HCT116 (cell line): ENCODE measurements around the gene CFAP97D2. TPM values are rescaled to one million over a fixed set of nuclear protein-coding genes. Genes with fewer than 3 reads are reported as not detected.

Source experiments
- ATAC-seq: fragments of 200-7000 bp; cut with Tn5 transposase; 2 replicates; pipeline ENCODE4 v1.9.1; 2020; ENCODE audit warnings: mild to moderate bottlenecking, moderate library complexity
- BruUV-seq: library from RNA; stranded (reverse); fragments of 400-500 nt; replicated peaks from 2 replicates; lab custom pipeline; 2021; lab: Mats Ljungman, UMichigan
- CTCF ChIA-PET: fragments of 300-600 bp; sonication (Branson Sonifier 250); formaldehyde crosslinking; loops from one replicate; lab custom pipeline; 2021; ENCODE audit warnings: antibody characterized with exemption; lab: Charles Lee
- POLR2A ChIA-PET: fragments of 300-600, 350-600 bp; sonication (Branson Sonifier 250); formaldehyde crosslinking; loops from one replicate; lab custom pipeline; 2021; ENCODE audit warnings: antibody characterized with exemption; lab: Charles Lee
- RAD21 ChIA-PET, 2 experiments: fragments of 300-600 bp; sonication (Branson Sonifier 250); formaldehyde crosslinking; loops; one replicate each; lab custom pipeline; 2023; ENCODE audit warnings: low total read pairs in 2 of 2; ENCODE audit not compliant: uncharacterized antibody in 2 of 2, unreplicated experiment in 2 of 2, low non-redundant PET in 1 of 2; lab: Charles Lee
- DNase-seq: peaks from one replicate; pipeline ENCODE4 v3.0.0-alpha.2; 2010; ENCODE audit warnings: low read depth, low spot score
- H2AFZ ChIP-seq: fragments of 200-600 bp; shearing (Covaris generic), sonication (generic); 2 replicates; pipeline ENCODE4 v1.6.1; 2017; ENCODE audit warnings: low read depth, mixed run types, mixed read lengths, antibody characterized with exemption, low read length; ENCODE audit not compliant: poor library complexity, severe bottlenecking
- H3K27ac ChIP-seq: 2 replicates; pipeline ENCODE4 v1.5.1; 2012; ENCODE audit warnings: low read depth, low read length
- H3K27me3 ChIP-seq: fragments of 200-600 bp; sonication (generic); 2 replicates; pipeline ENCODE4 v1.6.1; 2016; ENCODE audit warnings: mixed run types, low read length, mixed read lengths; ENCODE audit not compliant: insufficient read depth
- H3K36me3 ChIP-seq, 2 experiments: fragments of 200-500 bp in 1 of 2; fragments of 200-600 bp in 1 of 2; sonication (Bioruptor generic) in 1 of 2; sonication (generic) in 1 of 2; 2 replicates each; pipeline versions ENCODE4 v1.5.1 to v1.6.1; 2014 to 2016; ENCODE audit warnings: low read length in 2 of 2, inconsistent platforms in 1 of 2, mixed read lengths in 1 of 2, mixed run types in 1 of 2; ENCODE audit not compliant: insufficient read depth in 2 of 2, control insufficient read depth in 1 of 2
- H3K4me1 ChIP-seq, 2 experiments: fragments of 200-600 bp in 1 of 2; sonication (generic) in 1 of 2; 2 replicates each; pipeline versions ENCODE4 v1.5.1 to v1.6.1; 2012 to 2017; ENCODE audit warnings: low read length in 2 of 2, inconsistent platforms in 1 of 2, mild to moderate bottlenecking in 1 of 2, mixed read lengths in 1 of 2, mixed run types in 1 of 2, moderate library complexity in 1 of 2; ENCODE audit not compliant: insufficient read depth in 2 of 2, control insufficient read depth in 1 of 2
- H3K4me2 ChIP-seq: fragments of 200-600 bp; sonication (generic); 2 replicates; pipeline ENCODE4 v1.6.1; 2017; ENCODE audit warnings: mixed run types, low read length, mixed read lengths
- H3K4me3 ChIP-seq, 2 experiments: fragments of 200-600 bp in 1 of 2; sonication (generic) in 1 of 2; replicated peaks in 1 of 2; 2 replicates each; pipeline ENCODE4 v1.5.1; 2011 to 2016; ENCODE audit warnings: low read length in 2 of 2, control low read depth in 1 of 2, low read depth in 1 of 2, mild to moderate bottlenecking in 1 of 2, mixed read lengths in 1 of 2, mixed run types in 1 of 2
- H3K79me2 ChIP-seq: fragments of 200-600 bp; sonication (generic); 2 replicates; pipeline ENCODE4 v1.6.1; 2017; ENCODE audit warnings: mild to moderate bottlenecking, mixed run types, low read length, moderate library complexity, mixed read lengths; ENCODE audit not compliant: insufficient read depth
- H3K9ac ChIP-seq: fragments of 200-600 bp; sonication (generic); 2 replicates; pipeline ENCODE4 v1.6.1; 2016; ENCODE audit warnings: low read length, mixed read lengths
- H3K9me2 ChIP-seq: fragments of 200-600 bp; sonication (generic), shearing (Covaris generic); 2 replicates; pipeline ENCODE4 v1.6.1; 2017; ENCODE audit warnings: mixed run types, mild to moderate bottlenecking, moderate library complexity; ENCODE audit not compliant: insufficient read depth
- H3K9me3 ChIP-seq, 2 experiments: fragments of 200-500 bp in 1 of 2; fragments of 200-600 bp in 1 of 2; sonication (Bioruptor generic) in 1 of 2; sonication (generic) in 1 of 2; 2 replicates each; pipeline ENCODE4 v1.6.1; 2014 to 2017; ENCODE audit warnings: low read length in 2 of 2, mixed read lengths in 2 of 2, inconsistent platforms in 1 of 2, low read depth in 1 of 2, mild to moderate bottlenecking in 1 of 2, mixed run types in 1 of 2, moderate library complexity in 1 of 2; ENCODE audit not compliant: control insufficient read depth in 1 of 2, insufficient read depth in 1 of 2
- H4K20me1 ChIP-seq: fragments of 200-600 bp; sonication (generic), shearing (Covaris generic); 2 replicates; pipeline ENCODE4 v1.6.1; 2017; ENCODE audit warnings: mixed run types, mild to moderate bottlenecking, moderate library complexity; ENCODE audit not compliant: insufficient read depth
- CBX3 ChIP-seq: IDR thresholded peaks from 2 replicates; pipeline ENCODE4 v1.6.1; 2012; ENCODE audit warnings: low read depth
- CEBPB ChIP-seq: IDR thresholded peaks from 2 replicates; pipeline ENCODE4 v1.6.1; 2012; ENCODE audit warnings: low read depth
- EGR1 ChIP-seq: IDR thresholded peaks from 2 replicates; pipeline ENCODE4 v1.6.1; 2012; ENCODE audit warnings: low read depth
- ELF1 ChIP-seq: IDR thresholded peaks from 2 replicates; pipeline ENCODE4 v1.6.1; 2012; ENCODE audit warnings: low read depth, borderline replicate concordance
- FOSL1 ChIP-seq: IDR thresholded peaks from 2 replicates; pipeline ENCODE4 v1.6.1; 2012; ENCODE audit warnings: low read depth
- SIN3A ChIP-seq: IDR thresholded peaks from 2 replicates; pipeline ENCODE4 v1.6.1; 2012; ENCODE audit warnings: low read depth
- SP1 ChIP-seq: IDR thresholded peaks from 2 replicates; pipeline ENCODE4 v1.6.1; 2012; ENCODE audit warnings: low read depth
- YY1 ChIP-seq: IDR thresholded peaks from 2 replicates; pipeline ENCODE4 v1.6.1; 2011; ENCODE audit warnings: low read length, low read depth, moderate library complexity, mild to moderate bottlenecking; ENCODE audit not compliant: insufficient replicate concordance; ENCODE audit errors: extremely low read depth
- intact Hi-C: fragments of 100-400 bp; cut with micrococcal nuclease; formaldehyde crosslinking; loops from 2 replicates; pipeline ENCODE4 v1.10.0; 2022
- total RNA-seq: library from RNA; stranded (reverse); gene quantifications from one replicate; pipeline ENCODE4 v1.2.1, GENCODE V29; 2021; ENCODE audit not compliant: unreplicated experiment
- TF ChIP-seq, protein P1 (sequence below), 3 experiments: fragments of 200-600 bp in 1 of 3; sonication (generic) in 1 of 3; IDR thresholded peaks in 2 of 3; conservative IDR thresholded peaks in 1 of 3; 2 replicates each; pipeline ENCODE4 v1.5.1; 2012 to 2017; ENCODE audit warnings: low read depth in 2 of 3, low read length in 2 of 3, antibody characterized with exemption in 1 of 3, borderline replicate concordance in 1 of 3, control low read depth in 1 of 3, mild to moderate bottlenecking in 1 of 3, mixed read lengths in 1 of 3, mixed run types in 1 of 3, moderate library complexity in 1 of 3; ENCODE audit not compliant: insufficient read depth in 1 of 3
- TF ChIP-seq, protein P2 (sequence below): IDR thresholded peaks from 2 replicates; pipeline ENCODE4 v1.6.1; 2012
- TF ChIP-seq, protein P3 (sequence below): IDR thresholded peaks from 2 replicates; pipeline ENCODE4 v1.6.1; 2012
- TF ChIP-seq, protein P4 (sequence below): IDR thresholded peaks from 2 replicates; pipeline ENCODE4 v1.6.1; 2011; ENCODE audit warnings: mild to moderate bottlenecking, low read length, moderate library complexity; ENCODE audit not compliant: insufficient replicate concordance; ENCODE audit errors: extremely low read depth

CFAP97D2 gene
- total RNA-seq, 1 experiment from 2014 or later: not detected

DNA sequence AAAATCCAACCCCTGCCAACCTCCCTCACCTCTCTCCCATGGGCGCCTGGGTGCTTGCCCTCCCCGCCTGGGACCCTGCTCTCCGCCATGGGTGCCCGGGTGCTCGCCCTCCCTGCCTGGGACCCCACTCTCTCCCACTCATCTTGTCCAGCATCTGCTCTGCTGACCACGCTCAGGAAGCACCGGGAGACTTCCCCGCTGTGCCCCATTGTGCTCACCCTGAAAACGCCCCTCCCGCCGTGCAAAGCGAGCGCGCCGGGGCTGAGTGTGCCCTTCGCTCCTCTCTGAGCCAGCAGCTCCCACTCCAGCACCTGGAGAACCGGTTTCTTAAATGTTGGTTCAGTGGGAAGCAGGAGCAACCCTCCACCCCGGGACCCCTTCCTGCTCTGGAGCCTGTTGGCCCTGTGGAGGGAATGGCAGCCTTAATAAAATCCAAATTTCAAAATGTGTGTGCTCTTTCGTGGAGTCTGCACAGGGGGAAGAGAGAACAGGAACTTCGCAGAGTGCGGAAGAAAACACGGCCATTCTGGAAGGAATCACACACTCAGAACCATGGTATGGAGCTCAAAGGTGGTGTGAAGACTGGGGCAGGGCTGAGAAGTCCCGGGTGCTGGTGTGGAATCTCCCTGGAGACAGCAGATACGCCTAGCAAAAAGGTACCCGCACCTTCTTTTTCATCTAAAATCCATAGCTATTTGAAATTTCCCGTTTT is 32.5 kb downstream of the CFAP97D2 start:
- H3K4me2 ChIP-seq: no peak overlapping the region
- ChIA-PET POLR2A (no interaction called here), CTCF (no interaction called here), RAD21 (no interaction called here)
- H3K27me3 ChIP-seq: peaks cover 10% of the 10 kb centered on the region; the same call in 1 of the 2 replicates
- ATAC-seq (no peak), DNase-seq (no peak)
- intact Hi-C loops: no loop called here
- no peaks in the 10 kb centered on the region for H4K20me1 ChIP-seq
- no peaks in the 10 kb centered on the region for H3K36me3 ChIP-seq
- H3K9me3 ChIP-seq: peaks cover 0 to 12% of the 10 kb centered on the region in 2 experiments; a peak in 2 of 4 replicates
- no peak overlapping the region for H3K27ac ChIP-seq
- no peak overlapping the region for H2AFZ ChIP-seq
- H3K4me1 ChIP-seq: no peaks in the 10 kb centered on the region
- BruUV-seq: no TSS peak
- H3K9ac ChIP-seq: no peak overlapping the region
- no peaks in the 10 kb centered on the region for H3K79me2 ChIP-seq
- no peak overlapping the region for H3K4me3 ChIP-seq
- no peaks in the 10 kb centered on the region for H3K9me2 ChIP-seq
- TF ChIP-seq ELF1: no peak
- TF ChIP-seq YY1: no peak
- no peak for TF ChIP-seq EGR1
- TF ChIP-seq, protein P1, sequence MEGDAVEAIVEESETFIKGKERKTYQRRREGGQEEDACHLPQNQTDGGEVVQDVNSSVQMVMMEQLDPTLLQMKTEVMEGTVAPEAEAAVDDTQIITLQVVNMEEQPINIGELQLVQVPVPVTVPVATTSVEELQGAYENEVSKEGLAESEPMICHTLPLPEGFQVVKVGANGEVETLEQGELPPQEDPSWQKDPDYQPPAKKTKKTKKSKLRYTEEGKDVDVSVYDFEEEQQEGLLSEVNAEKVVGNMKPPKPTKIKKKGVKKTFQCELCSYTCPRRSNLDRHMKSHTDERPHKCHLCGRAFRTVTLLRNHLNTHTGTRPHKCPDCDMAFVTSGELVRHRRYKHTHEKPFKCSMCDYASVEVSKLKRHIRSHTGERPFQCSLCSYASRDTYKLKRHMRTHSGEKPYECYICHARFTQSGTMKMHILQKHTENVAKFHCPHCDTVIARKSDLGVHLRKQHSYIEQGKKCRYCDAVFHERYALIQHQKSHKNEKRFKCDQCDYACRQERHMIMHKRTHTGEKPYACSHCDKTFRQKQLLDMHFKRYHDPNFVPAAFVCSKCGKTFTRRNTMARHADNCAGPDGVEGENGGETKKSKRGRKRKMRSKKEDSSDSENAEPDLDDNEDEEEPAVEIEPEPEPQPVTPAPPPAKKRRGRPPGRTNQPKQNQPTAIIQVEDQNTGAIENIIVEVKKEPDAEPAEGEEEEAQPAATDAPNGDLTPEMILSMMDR (IDR thresholded peaks at IDR 0.05 in 2 of 3, conservative IDR thresholded peaks at IDR 0.05 in 1 of 3; ENCODE audit: borderline replicate concordance in 1 of 3, insufficient read depth in 1 of 3, low read depth in 2 of 3, low read length in 2 of 3): no peak
- TF ChIP-seq CBX3: no peak
- TF ChIP-seq, protein P2, sequence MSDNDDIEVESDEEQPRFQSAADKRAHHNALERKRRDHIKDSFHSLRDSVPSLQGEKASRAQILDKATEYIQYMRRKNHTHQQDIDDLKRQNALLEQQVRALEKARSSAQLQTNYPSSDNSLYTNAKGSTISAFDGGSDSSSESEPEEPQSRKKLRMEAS: no peak
- TF ChIP-seq SIN3A: no peak

DNA sequence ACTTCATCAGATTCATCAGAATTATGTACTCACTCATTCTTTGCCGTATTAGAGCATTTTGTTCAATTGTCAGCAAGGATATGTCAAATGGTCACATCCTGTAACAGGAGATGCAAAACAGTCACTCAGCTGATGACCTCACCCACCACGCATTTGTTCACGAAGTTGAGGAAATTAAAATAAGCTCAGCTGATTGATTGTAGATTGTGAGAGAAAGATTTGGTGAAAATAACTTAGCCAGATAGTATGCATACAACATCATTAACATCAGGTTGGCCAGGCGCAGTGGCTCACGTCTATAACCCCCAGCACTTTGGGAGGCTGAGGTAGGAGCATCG is 33.1 kb downstream of the CFAP97D2 start:
- Histone ChIP-seq H3K4me3 (no peak overlapping the region), H3K79me2 (no peaks in the 10 kb centered on the region), H3K4me1 (no peaks in the 10 kb centered on the region), H3K27ac (no peak overlapping the region), H3K9me3 (peaks cover 0 to 7% of the 10 kb centered on the region in 2 experiments; a peak in 2 of 4 replicates), H3K9me2 (no peaks in the 10 kb centered on the region), H3K9ac (no peak overlapping the region), H4K20me1 (no peaks in the 10 kb centered on the region), H3K36me3 (no peaks in the 10 kb centered on the region), H3K27me3 (peaks cover 10% of the 10 kb centered on the region; the same call in 1 of the 2 replicates), H3K4me2 (no peak overlapping the region), H2AFZ (no peak overlapping the region)
- RAD21 ChIA-PET: no interaction called here
- no peak for TF ChIP-seq CEBPB
- TF ChIP-seq, protein P3, sequence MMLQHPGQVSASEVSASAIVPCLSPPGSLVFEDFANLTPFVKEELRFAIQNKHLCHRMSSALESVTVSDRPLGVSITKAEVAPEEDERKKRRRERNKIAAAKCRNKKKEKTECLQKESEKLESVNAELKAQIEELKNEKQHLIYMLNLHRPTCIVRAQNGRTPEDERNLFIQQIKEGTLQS: no peak
- TF ChIP-seq, protein P4, sequence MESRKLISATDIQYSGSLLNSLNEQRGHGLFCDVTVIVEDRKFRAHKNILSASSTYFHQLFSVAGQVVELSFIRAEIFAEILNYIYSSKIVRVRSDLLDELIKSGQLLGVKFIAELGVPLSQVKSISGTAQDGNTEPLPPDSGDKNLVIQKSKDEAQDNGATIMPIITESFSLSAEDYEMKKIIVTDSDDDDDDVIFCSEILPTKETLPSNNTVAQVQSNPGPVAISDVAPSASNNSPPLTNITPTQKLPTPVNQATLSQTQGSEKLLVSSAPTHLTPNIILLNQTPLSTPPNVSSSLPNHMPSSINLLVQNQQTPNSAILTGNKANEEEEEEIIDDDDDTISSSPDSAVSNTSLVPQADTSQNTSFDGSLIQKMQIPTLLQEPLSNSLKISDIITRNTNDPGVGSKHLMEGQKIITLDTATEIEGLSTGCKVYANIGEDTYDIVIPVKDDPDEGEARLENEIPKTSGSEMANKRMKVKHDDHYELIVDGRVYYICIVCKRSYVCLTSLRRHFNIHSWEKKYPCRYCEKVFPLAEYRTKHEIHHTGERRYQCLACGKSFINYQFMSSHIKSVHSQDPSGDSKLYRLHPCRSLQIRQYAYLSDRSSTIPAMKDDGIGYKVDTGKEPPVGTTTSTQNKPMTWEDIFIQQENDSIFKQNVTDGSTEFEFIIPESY: no peak
- TF ChIP-seq, protein P1 (IDR thresholded peaks at IDR 0.05 in 2 of 3, conservative IDR thresholded peaks at IDR 0.05 in 1 of 3; ENCODE audit: borderline replicate concordance in 1 of 3, insufficient read depth in 1 of 3, low read depth in 2 of 3, low read length in 2 of 3): no peak
- TF ChIP-seq FOSL1: no peak
- TF ChIP-seq EGR1: no peak
- no peak for TF ChIP-seq SP1
- CTCF ChIA-PET: no interaction called here
- POLR2A ChIA-PET: no interaction called here
- ATAC-seq (no peak), DNase-seq (no peak)
- BruUV-seq: no TSS peak
- intact Hi-C loops: no loop called here
